Hepatocyte (in vitro differentiated cells): ENCODE measurements around the gene HS1BP3.

ENCODE experiments used
- EZH2 ChIP-seq: fragments of 200-600 bp; sonication (generic); IDR thresholded peaks from 2 replicates; pipeline ENCODE4 v1.6.1; 2016; ENCODE audit warnings: antibody characterized with exemption, mild to moderate bottlenecking, borderline replicate concordance
- TF ChIP-seq, protein P1 (sequence below): fragments of 200-600 bp; sonication (generic); IDR thresholded peaks from 2 replicates; pipeline ENCODE4 v1.5.1; 2016; ENCODE audit warnings: antibody characterized with exemption, mild to moderate bottlenecking; ENCODE audit not compliant: poor library complexity

DNA sequence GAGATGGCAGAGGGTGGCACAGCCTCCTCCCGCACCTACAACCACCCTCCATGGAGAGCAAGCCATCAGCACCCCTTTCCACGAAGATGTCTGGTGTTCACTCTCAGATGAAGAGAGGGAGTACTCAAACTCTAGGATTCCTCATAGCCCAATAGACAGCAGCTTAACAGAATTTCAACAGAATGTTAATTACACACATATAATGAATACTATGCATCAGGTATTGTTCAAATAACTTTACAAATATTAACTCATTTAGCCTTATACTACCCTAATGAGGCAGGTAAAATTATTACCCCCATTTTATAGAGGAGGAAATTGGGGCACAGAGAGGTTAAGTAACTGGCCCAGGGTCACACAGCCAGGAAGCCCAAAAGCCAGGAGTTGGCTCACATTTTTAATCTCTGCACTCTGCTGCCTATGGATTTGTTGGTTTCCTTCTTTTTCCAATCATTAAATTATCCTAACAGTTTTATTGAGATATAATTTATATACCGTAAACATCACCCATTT lies 39.0 kb downstream of the HS1BP3 start:
- TF ChIP-seq, protein P1, sequence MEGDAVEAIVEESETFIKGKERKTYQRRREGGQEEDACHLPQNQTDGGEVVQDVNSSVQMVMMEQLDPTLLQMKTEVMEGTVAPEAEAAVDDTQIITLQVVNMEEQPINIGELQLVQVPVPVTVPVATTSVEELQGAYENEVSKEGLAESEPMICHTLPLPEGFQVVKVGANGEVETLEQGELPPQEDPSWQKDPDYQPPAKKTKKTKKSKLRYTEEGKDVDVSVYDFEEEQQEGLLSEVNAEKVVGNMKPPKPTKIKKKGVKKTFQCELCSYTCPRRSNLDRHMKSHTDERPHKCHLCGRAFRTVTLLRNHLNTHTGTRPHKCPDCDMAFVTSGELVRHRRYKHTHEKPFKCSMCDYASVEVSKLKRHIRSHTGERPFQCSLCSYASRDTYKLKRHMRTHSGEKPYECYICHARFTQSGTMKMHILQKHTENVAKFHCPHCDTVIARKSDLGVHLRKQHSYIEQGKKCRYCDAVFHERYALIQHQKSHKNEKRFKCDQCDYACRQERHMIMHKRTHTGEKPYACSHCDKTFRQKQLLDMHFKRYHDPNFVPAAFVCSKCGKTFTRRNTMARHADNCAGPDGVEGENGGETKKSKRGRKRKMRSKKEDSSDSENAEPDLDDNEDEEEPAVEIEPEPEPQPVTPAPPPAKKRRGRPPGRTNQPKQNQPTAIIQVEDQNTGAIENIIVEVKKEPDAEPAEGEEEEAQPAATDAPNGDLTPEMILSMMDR = no peak
- no peak for TF ChIP-seq EZH2
